Stimulated activated CD8-positive, alpha-beta memory T cell treated with anti-CD3 and anti-CD28 coated beads, Interleukin-15, amount 100 ng/mL, for 24 hours (primary cell): ENCODE measurements around the gene MALT1.

Experiments used
- DNase-seq: peaks from one replicate; pipeline ENCODE4 v3.0.0-alpha.2; 2020; ENCODE audit warnings: low read depth

Gene MALT1

GRCh38 chr18:58690259-58690658, 19.0 kb downstream of the MALT1 start:
- DNase-seq, result no peak

GRCh38 chr18:58691256-58691655, 20.0 kb downstream of the MALT1 start:
- DNase-seq, result no peak

GRCh38 chr18:58692422-58693185, 21.3 kb downstream of the MALT1 start:
- DNase-seq, result no peak

GRCh38 chr18:58694221-58694620, 23.0 kb downstream of the MALT1 start:
- DNase-seq, result no peak

GRCh38 chr18:58694720-58695468, 23.6 kb downstream of the MALT1 start:
- no peak for DNase-seq

- DNase-seq, result no peak
These were observed 24.5 kb downstream of the MALT1 start for GRCh38 chr18:58695772-58696171.

- no peak for DNase-seq
These were observed 25.9 kb downstream of the MALT1 start for GRCh38 chr18:58697146-58697545.

- no peak for DNase-seq
These were observed 27.5 kb downstream of the MALT1 start for GRCh38 chr18:58698701-58699193.

- DNase-seq, result no peak
These were observed 28.3 kb downstream of the MALT1 start for GRCh38 chr18:58699551-58699950.

GRCh38 chr18:58700209-58700608, 28.9 kb downstream of the MALT1 start:
- no peak for DNase-seq

GRCh38 chr18:58712930-58713329, 41.7 kb downstream of the MALT1 start:
- no peak for DNase-seq

GRCh38 chr18:58714259-58714658, 43.0 kb downstream of the MALT1 start:
- no peak for DNase-seq

- no peak for DNase-seq
These were observed 43.6 kb downstream of the MALT1 start for GRCh38 chr18:58714821-58715220.

- no peak for DNase-seq
These were observed 44.3 kb downstream of the MALT1 start for GRCh38 chr18:58715540-58715939.

- DNase-seq, result no peak
These were observed 44.9 kb downstream of the MALT1 start for GRCh38 chr18:58716060-58716756.

GRCh38 chr18:58721566-58722239, 50.4 kb downstream of the MALT1 start:
- no peak for DNase-seq

GRCh38 chr18:58723810-58724602, 52.7 kb downstream of the MALT1 start:
- DNase-seq, result no peak

GRCh38 chr18:58726671-58727070, 55.4 kb downstream of the MALT1 start:
- no peak for DNase-seq

GRCh38 chr18:58727776-58728500, 56.7 kb downstream of the MALT1 start:
- DNase-seq, result no peak

- no peak for DNase-seq
These were observed 57.5 kb downstream of the MALT1 start for GRCh38 chr18:58728719-58729118.

- DNase-seq, result no peak
These were observed 59.4 kb downstream of the MALT1 start for GRCh38 chr18:58730618-58731017.
